ENCODE data around the gene COL12A1.

DNA sequence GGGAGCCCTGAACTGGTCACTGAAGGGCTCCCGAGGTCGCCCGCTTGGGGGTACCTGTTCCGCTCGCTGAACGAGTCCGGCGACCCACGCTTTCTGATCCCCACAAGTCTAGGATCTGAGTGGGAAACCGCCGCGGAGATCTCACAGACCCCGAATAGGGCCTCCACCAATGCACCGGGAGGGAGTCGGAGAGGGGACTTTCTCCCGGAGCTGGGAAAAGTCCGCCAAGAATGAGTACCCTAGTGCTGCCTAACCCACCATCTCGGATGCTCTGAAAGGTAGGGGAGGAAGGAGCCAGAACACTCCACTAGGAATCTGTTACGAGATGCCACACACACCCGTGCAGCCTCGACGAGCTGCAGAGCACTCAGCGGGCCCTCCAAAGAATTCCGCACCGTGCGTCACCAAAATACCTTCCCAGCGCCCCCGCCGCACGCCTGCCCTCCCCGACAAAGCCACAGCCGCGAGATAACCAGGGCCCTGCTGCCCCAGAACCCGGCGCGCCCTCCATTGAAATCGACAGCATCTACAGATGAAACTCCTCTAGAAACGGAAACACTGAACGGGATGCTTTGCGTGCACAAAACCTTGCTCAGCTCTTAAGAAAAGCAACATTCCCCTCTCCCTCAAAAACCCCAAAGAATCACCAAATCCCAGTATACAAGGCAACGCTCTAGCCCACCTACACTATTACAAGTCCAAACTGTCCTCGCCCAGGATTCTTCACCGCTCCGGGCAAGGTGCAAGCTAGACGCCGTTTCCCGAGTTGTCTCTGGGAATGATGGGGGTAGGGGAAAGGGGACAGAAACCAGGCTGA, 686 bp downstream of the COL12A1 start:
- TF ChIP-seq, protein P1, sequence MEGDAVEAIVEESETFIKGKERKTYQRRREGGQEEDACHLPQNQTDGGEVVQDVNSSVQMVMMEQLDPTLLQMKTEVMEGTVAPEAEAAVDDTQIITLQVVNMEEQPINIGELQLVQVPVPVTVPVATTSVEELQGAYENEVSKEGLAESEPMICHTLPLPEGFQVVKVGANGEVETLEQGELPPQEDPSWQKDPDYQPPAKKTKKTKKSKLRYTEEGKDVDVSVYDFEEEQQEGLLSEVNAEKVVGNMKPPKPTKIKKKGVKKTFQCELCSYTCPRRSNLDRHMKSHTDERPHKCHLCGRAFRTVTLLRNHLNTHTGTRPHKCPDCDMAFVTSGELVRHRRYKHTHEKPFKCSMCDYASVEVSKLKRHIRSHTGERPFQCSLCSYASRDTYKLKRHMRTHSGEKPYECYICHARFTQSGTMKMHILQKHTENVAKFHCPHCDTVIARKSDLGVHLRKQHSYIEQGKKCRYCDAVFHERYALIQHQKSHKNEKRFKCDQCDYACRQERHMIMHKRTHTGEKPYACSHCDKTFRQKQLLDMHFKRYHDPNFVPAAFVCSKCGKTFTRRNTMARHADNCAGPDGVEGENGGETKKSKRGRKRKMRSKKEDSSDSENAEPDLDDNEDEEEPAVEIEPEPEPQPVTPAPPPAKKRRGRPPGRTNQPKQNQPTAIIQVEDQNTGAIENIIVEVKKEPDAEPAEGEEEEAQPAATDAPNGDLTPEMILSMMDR (IDR thresholded peaks at IDR 0.05), result no peak
- no peak for TF ChIP-seq POLR2A (IDR thresholded peaks at IDR 0.05)

Data from Peyer's patch (tissue), 4 donors.